OCI-LY3 (cell line): ENCODE data around the gene RNF5.
"Not testable (repeated sequence)": the region's sequence is repeated elsewhere in the genome, so short reads cannot be mapped to it uniquely, and the experiment has no call there.

Source experiments
- H2AFZ ChIP-seq: fragments of 200-600, 300-600 bp; shearing (Covaris generic); 2 replicates; pipeline ENCODE4 v1.6.0; 2014; ENCODE audit warnings: antibody characterized with exemption, low read depth, low read length
- H3K27ac ChIP-seq: fragments of 200-600, 300-600 bp; sonication (generic); 2 replicates; pipeline ENCODE4 v1.5.1; 2014; ENCODE audit warnings: mild to moderate bottlenecking, low read length, moderate library complexity, mixed read lengths
- H3K27me3 ChIP-seq: fragments of 200-600, 300-600 bp; sonication (generic); 2 replicates; pipeline ENCODE4 v1.6.1; 2014; ENCODE audit warnings: low read depth, low read length, mixed read lengths
- H3K36me3 ChIP-seq: fragments of 200-600, 300-600 bp; sonication (generic); replicated peaks from 2 replicates; pipeline ENCODE3; 2014; ENCODE audit warnings: low read depth, low read length, mixed read lengths
- H3K4me1 ChIP-seq: fragments of 300-600, 200-600 bp; sonication (generic); 2 replicates; pipeline ENCODE4 v1.6.1; 2014; ENCODE audit warnings: low read length, mixed read lengths
- H3K4me2 ChIP-seq: fragments of 200-600, 300-600 bp; sonication (generic); 2 replicates; pipeline ENCODE4 v1.6.1; 2014; ENCODE audit warnings: low read length, mixed read lengths
- H3K4me3 ChIP-seq: fragments of 300-600, 200-600 bp; sonication (generic); 2 replicates; pipeline ENCODE4 v1.5.1; 2014; ENCODE audit warnings: antibody characterized with exemption, mild to moderate bottlenecking, low read length, moderate library complexity
- H3K79me2 ChIP-seq: fragments of 300-600, 200-600 bp; shearing (Covaris generic); 2 replicates; pipeline ENCODE4 v1.6.1; 2014; ENCODE audit warnings: mild to moderate bottlenecking, low read length, mixed read lengths
- H3K9ac ChIP-seq: fragments of 300-600, 200-600 bp; shearing (Covaris generic); 2 replicates; pipeline ENCODE4 v1.6.0; 2014; ENCODE audit warnings: mild to moderate bottlenecking, low read length, moderate library complexity
- H3K9me3 ChIP-seq: fragments of 200-600, 300-600 bp; shearing (Covaris generic); 2 replicates; pipeline ENCODE4 v1.6.1; 2014; ENCODE audit warnings: low read length, mixed read lengths; ENCODE audit not compliant: insufficient read depth
- H4K20me1 ChIP-seq: fragments of 200-600, 300-600 bp; sonication (generic); 2 replicates; pipeline ENCODE4 v1.6.1; 2016; ENCODE audit warnings: low read length, mixed read lengths; ENCODE audit not compliant: insufficient read depth
- CTCF ChIP-seq: fragments of 200-600, 300-600 bp; sonication (generic); IDR thresholded peaks from 2 replicates; pipeline ENCODE4 v1.5.1; 2014; ENCODE audit warnings: antibody characterized with exemption, low read length, low read depth
- EZH2phosphoT487 ChIP-seq: fragments of 200-600 bp; shearing (Covaris generic); IDR thresholded peaks from 2 replicates; pipeline ENCODE4 v1.6.1; 2018; ENCODE audit warnings: antibody characterized with exemption, mixed run types, low read depth

RNF5 gene

GRCh38 chr6:32139590-32139989 lies 38.6 kb upstream of the RNF5 start:
- H3K4me2 ChIP-seq = no peak overlapping the region
- H4K20me1 ChIP-seq = no peaks in the 10 kb centered on the region
- no peaks in the 10 kb centered on the region for H3K9me3 ChIP-seq
- TF ChIP-seq EZH2phosphoT487 (no peak), CTCF (no peak)
- no peak overlapping the region for H2AFZ ChIP-seq
- no peak overlapping the region for H3K4me3 ChIP-seq
- H3K27ac ChIP-seq = no peak overlapping the region
- no peaks in the 10 kb centered on the region for H3K27me3 ChIP-seq
- H3K79me2 ChIP-seq = no peaks in the 10 kb centered on the region
- H3K9ac ChIP-seq = no peak overlapping the region
- H3K4me1 ChIP-seq = no peaks in the 10 kb centered on the region; the same call in 1 of the 2 replicates
- no peaks in the 10 kb centered on the region for H3K36me3 ChIP-seq

- Histone ChIP-seq H3K27me3 (no peaks in the 10 kb centered on the region), H3K4me3 (no peak overlapping the region), H3K27ac (no peak overlapping the region), H3K9ac (no peak overlapping the region), H3K9me3 (no peaks in the 10 kb centered on the region), H3K79me2 (no peaks in the 10 kb centered on the region), H3K4me2 (no peak overlapping the region), H4K20me1 (no peaks in the 10 kb centered on the region), H2AFZ (no peak overlapping the region), H3K36me3 (no peaks in the 10 kb centered on the region), H3K4me1 (no peaks in the 10 kb centered on the region; the same call in 1 of the 2 replicates)
- TF ChIP-seq EZH2phosphoT487 (no peak), CTCF (no peak)
Measured at GRCh38 chr6:32140420-32141046, 37.7 kb upstream of the RNF5 start.

- H3K9ac ChIP-seq, H3K79me2 ChIP-seq, H3K36me3 ChIP-seq, H2AFZ ChIP-seq, H3K27ac ChIP-seq, H3K27me3 ChIP-seq, H3K4me1 ChIP-seq, H4K20me1 ChIP-seq, H3K4me3 ChIP-seq, H3K9me3 ChIP-seq, H3K4me2 ChIP-seq: not testable (repeated sequence)
Measured at GRCh38 chr6:32144238-32144637, 34.0 kb upstream of the RNF5 start.

- H3K27me3 ChIP-seq = 0 out of 2 replicates have a peak, but pooled peaks cover 5% of the 10 kb centered on the region
- H2AFZ ChIP-seq = no peak overlapping the region
- H3K27ac ChIP-seq = no peak overlapping the region
- no peaks in the 10 kb centered on the region for H4K20me1 ChIP-seq
- H3K36me3 ChIP-seq = no peaks in the 10 kb centered on the region
- no peak overlapping the region for H3K4me2 ChIP-seq
- no peak for TF ChIP-seq EZH2phosphoT487
- no peak for TF ChIP-seq CTCF
- no peak overlapping the region for H3K4me3 ChIP-seq
- H3K79me2 ChIP-seq = no peaks in the 10 kb centered on the region
- H3K4me1 ChIP-seq = no peaks in the 10 kb centered on the region; the same call in 1 of the 2 replicates
- no peak overlapping the region for H3K9ac ChIP-seq
- H3K9me3 ChIP-seq = no peaks in the 10 kb centered on the region
Measured at GRCh38 chr6:32146287-32146686, 31.9 kb upstream of the RNF5 start.
